Limb (tissue), 2 donors: Measurements from ENCODE around the gene PHF2.
A peak's percentile ranks its signal among the peaks of the same experiment; 100 is the strongest.

Experiments used
- DNase-seq, 2 donors: peaks; one replicate each; pipeline ENCODE4 v3.0.0-alpha.2; 2016; ENCODE audit errors: extremely low spot score in 2 of 2

The PHF2 gene

GRCh38 chr9:93601063-93601462, 24.7 kb downstream of the PHF2 start:
- DNase-seq, result no peak

- no peak for DNase-seq
Observed at GRCh38 chr9:93601666-93602065, 25.3 kb downstream of the PHF2 start.

GRCh38 chr9:93603011-93603410, 26.6 kb downstream of the PHF2 start:
- no peak for DNase-seq

GRCh38 chr9:93603906-93604326, 27.5 kb downstream of the PHF2 start:
- DNase-seq, result no peak

GRCh38 chr9:93606187-93606586, 29.8 kb downstream of the PHF2 start:
- no peak for DNase-seq

GRCh38 chr9:93610206-93610605, 33.8 kb downstream of the PHF2 start:
- DNase-seq, result no peak

GRCh38 chr9:93612052-93612795, 35.8 kb downstream of the PHF2 start:
- DNase-seq, result no peak

- no peak for DNase-seq
Observed at GRCh38 chr9:93612796-93613154, 36.4 kb downstream of the PHF2 start.

GRCh38 chr9:93613174-93613573, 36.8 kb downstream of the PHF2 start:
- DNase-seq, result no peak

- no peak for DNase-seq
Observed at GRCh38 chr9:93613791-93614190, 37.4 kb downstream of the PHF2 start.

- no peak for DNase-seq
Observed at GRCh38 chr9:93614830-93615468, 38.6 kb downstream of the PHF2 start.

GRCh38 chr9:93616044-93616443, 39.7 kb downstream of the PHF2 start:
- no peak for DNase-seq

GRCh38 chr9:93617273-93617672, 40.9 kb downstream of the PHF2 start:
- DNase-seq, result no peak

- no peak for DNase-seq
Observed at GRCh38 chr9:93619272-93619775, 42.9 kb downstream of the PHF2 start.

GRCh38 chr9:93620041-93620506, 43.7 kb downstream of the PHF2 start:
- DNase-seq, result no peak

GRCh38 chr9:93620881-93621820, 44.8 kb downstream of the PHF2 start:
- peak in 1 of 2 donors; percentile 23 for DNase-seq

GRCh38 chr9:93621922-93622321, 45.5 kb downstream of the PHF2 start:
- no peak for DNase-seq

GRCh38 chr9:93622691-93623090, 46.3 kb downstream of the PHF2 start:
- no peak for DNase-seq

GRCh38 chr9:93623753-93624152, 47.4 kb downstream of the PHF2 start:
- no peak for DNase-seq

GRCh38 chr9:93624431-93624834, 48.0 kb downstream of the PHF2 start:
- no peak for DNase-seq

GRCh38 chr9:93624977-93625376, 48.6 kb downstream of the PHF2 start:
- DNase-seq, result no peak

- DNase-seq, result no peak
Observed at GRCh38 chr9:93629920-93630319, 53.5 kb downstream of the PHF2 start.
